Mucosa of gallbladder (tissue), 1 donor: ENCODE data around the gene GPR180. TPM values are rescaled to one million over a fixed set of nuclear protein-coding genes. Genes with fewer than 3 reads are reported as not detected.

Experiments
- total RNA-seq: library from RNA; stranded (reverse); gene quantifications from one replicate; pipeline ENCODE4 v1.2.1, GENCODE V29; 2021
- donor health status: DM: no; HTN: no; CAD: no.

GPR180 gene
- total RNA-seq, 1 donor from 2014 or later = 4.9 TPM

Other genes starting within 250 kb of the GPR180 start
- 0.55 TPM for gene DCT, start 122.2 kb upstream of the GPR180 start, total RNA-seq
- 9.6 TPM for gene TGDS, start 5.7 kb upstream of the GPR180 start, total RNA-seq
- gene SOX21, start 110.7 kb downstream of the GPR180 start, total RNA-seq = 0.09 TPM